OCI-LY7 (cell line): ENCODE data around the gene SELENOI.

ENCODE experiments used
- CTCF ChIP-seq: fragments of 200-600 bp; sonication (generic); conservative IDR thresholded peaks from 2 replicates; pipeline ENCODE4 v1.5.1; 2014; ENCODE audit warnings: mild to moderate bottlenecking, antibody characterized with exemption, low read length, moderate library complexity, mixed read lengths
- EZH2phosphoT487 ChIP-seq: fragments of 200-600 bp; sonication (generic); IDR thresholded peaks from 2 replicates; pipeline ENCODE4 v1.6.1; 2018; ENCODE audit warnings: low read depth, borderline replicate concordance, mild to moderate bottlenecking, mixed run types, antibody characterized with exemption, low read length, moderate library complexity, mixed read lengths

GRCh38 chr2:26313446-26313845 lies 32.5 kb upstream of the SELENOI start:
- TF ChIP-seq CTCF, result no peak
- no peak for TF ChIP-seq EZH2phosphoT487
